A549 (cell line): ENCODE results near the gene SEMA4A. TPM values are rescaled to one million over a fixed set of nuclear protein-coding genes. Genes with fewer than 3 reads are reported as not detected.

Experiments
- ATOH8 ChIP-seq: fragments of 250-450 bp; sonication (Bioruptor Pico); IDR thresholded peaks from 2 replicates; pipeline ENCODE4 v1.5.0; 2020; ENCODE audit warnings: low read depth, mild to moderate bottlenecking, moderate library complexity
- CEBPB ChIP-seq, 2 experiments: fragments of >200 bp in 1 of 2; sonication (Bioruptor Twin) in 1 of 2; formaldehyde crosslinking in 1 of 2; IDR thresholded peaks; 2 replicates each; pipeline ENCODE4 v1.6.1; 2012 to 2016
- ELK1 ChIP-seq: fragments of 150-350 bp; IDR thresholded peaks from 2 replicates; pipeline ENCODE4 v1.6.1; 2014; ENCODE audit warnings: low read depth, mild to moderate bottlenecking, low read length
- FOSB ChIP-seq: fragments of 250-450 bp; sonication (Bioruptor Pico); IDR thresholded peaks from 2 replicates; pipeline ENCODE4 v1.5.0; 2020; ENCODE audit warnings: mild to moderate bottlenecking, moderate library complexity
- FOSL2 ChIP-seq, 2 experiments: fragments of 450-650 bp in 1 of 2; fragments of >200 bp in 1 of 2; sonication (Bioruptor Twin) in 1 of 2; formaldehyde crosslinking; IDR thresholded peaks; 2 replicates each; pipeline versions ENCODE4 v1.5.0 to v1.6.1; 2016 to 2020; ENCODE audit warnings: mild to moderate bottlenecking in 1 of 2, moderate library complexity in 1 of 2
- GATA3 ChIP-seq: IDR thresholded peaks from 2 replicates; pipeline ENCODE4 v1.6.1; 2012; ENCODE audit warnings: borderline replicate concordance
- HDAC2 ChIP-seq: fragments of 200-600 bp; sonication (generic); IDR thresholded peaks from 2 replicates; pipeline ENCODE4 v1.6.1; 2016
- HES2 ChIP-seq: fragments of >200 bp; sonication (Bioruptor Twin); formaldehyde crosslinking; IDR thresholded peaks from 2 replicates; pipeline ENCODE4 v1.6.1; 2016
- HOXA7 ChIP-seq: fragments of 250-450 bp; sonication (Bioruptor Pico); IDR thresholded peaks from 2 replicates; pipeline ENCODE4 v1.5.0; 2020; ENCODE audit warnings: mild to moderate bottlenecking, moderate library complexity
- JUN ChIP-seq, 2 experiments: fragments of >200 bp; sonication (Bioruptor Twin); formaldehyde crosslinking; IDR thresholded peaks; 2 replicates in 1 of 2; 3 replicates in 1 of 2; pipeline ENCODE4 v1.6.1; 2016 to 2017
- JUNB ChIP-seq: fragments of >200 bp; sonication (Bioruptor Twin); formaldehyde crosslinking; IDR thresholded peaks from 2 replicates; pipeline ENCODE4 v1.6.1; 2016
- KDM1A ChIP-seq: fragments of 200-600 bp; sonication (generic); IDR thresholded peaks from 2 replicates; pipeline ENCODE4 v1.6.1; 2016; ENCODE audit warnings: low read depth, mild to moderate bottlenecking
- MAX ChIP-seq: IDR thresholded peaks from 2 replicates; pipeline ENCODE4 v1.6.1; 2012
- MAZ ChIP-seq: fragments of 150-350 bp; IDR thresholded peaks from 2 replicates; pipeline ENCODE4 v1.6.1; 2014; ENCODE audit warnings: antibody characterized with exemption, low read depth, low read length, borderline replicate concordance
- NFE2L2 ChIP-seq: fragments of 150-350 bp; conservative IDR thresholded peaks from 2 replicates; pipeline ENCODE4 v1.6.1; 2014; ENCODE audit warnings: low read length
- NR3C1 ChIP-seq: fragments of >200 bp; sonication (Bioruptor Twin); formaldehyde crosslinking; IDR thresholded peaks from 3 replicates; pipeline ENCODE4 v1.6.1; 2017
- PBX3 ChIP-seq: IDR thresholded peaks from 2 replicates; pipeline ENCODE4 v1.6.1; 2012
- PHF8 ChIP-seq: fragments of 200-600 bp; sonication (generic); IDR thresholded peaks from 2 replicates; pipeline ENCODE4 v1.6.1; 2016; ENCODE audit warnings: low read depth, mild to moderate bottlenecking, antibody characterized with exemption, moderate library complexity, borderline replicate concordance
- POLR2A ChIP-seq: IDR thresholded peaks from 2 replicates; pipeline ENCODE4 v1.6.1; 2012; ENCODE audit warnings: mild to moderate bottlenecking, low read length
- POLR2AphosphoS2 ChIP-seq: conservative IDR thresholded peaks from 2 replicates; pipeline ENCODE4 v1.6.1; 2012; ENCODE audit warnings: low read length, improper control_type of control experiment, inconsistent platforms
- RARB ChIP-seq: fragments of 250-450 bp; sonication (Bioruptor Pico); IDR thresholded peaks from 2 replicates; pipeline ENCODE4 v1.8.0; 2021; ENCODE audit warnings: mild to moderate bottlenecking, moderate library complexity
- RCOR1 ChIP-seq: fragments of 150-350 bp; IDR thresholded peaks from 2 replicates; pipeline ENCODE4 v1.6.1; 2014; ENCODE audit warnings: antibody characterized with exemption, low read length, low read depth
- REST ChIP-seq: fragments of 200-600 bp; sonication (generic); IDR thresholded peaks from 2 replicates; pipeline ENCODE4 v1.6.1; 2016; ENCODE audit warnings: antibody characterized with exemption, mild to moderate bottlenecking, moderate library complexity
- RFX5 ChIP-seq: fragments of 450-650 bp; IDR thresholded peaks from 2 replicates; pipeline ENCODE4 v1.7.1; 2014; ENCODE audit warnings: antibody characterized with exemption, mild to moderate bottlenecking, moderate library complexity
- RNF2 ChIP-seq: fragments of 200-600 bp; sonication (generic); IDR thresholded peaks from 2 replicates; pipeline ENCODE4 v1.6.1; 2016; ENCODE audit warnings: low read depth, mild to moderate bottlenecking, antibody characterized with exemption, moderate library complexity, borderline replicate concordance
- SMC3 ChIP-seq: fragments of >200 bp; sonication (Bioruptor Twin); formaldehyde crosslinking; IDR thresholded peaks from 3 replicates; pipeline ENCODE4 v1.6.1; 2018; ENCODE audit warnings: inconsistent platforms
- SREBF2 ChIP-seq: fragments of 450-650 bp; IDR thresholded peaks from 2 replicates; pipeline ENCODE4 v1.6.1; 2014; ENCODE audit warnings: mild to moderate bottlenecking, moderate library complexity
- TFCP2L1 ChIP-seq: fragments of 250-450 bp; sonication (Bioruptor Pico); IDR thresholded peaks from 2 replicates; pipeline ENCODE4 v1.5.0; 2021; ENCODE audit warnings: mild to moderate bottlenecking
- TP53 ChIP-seq: fragments of 250-450 bp; sonication (Bioruptor Pico); IDR thresholded peaks from 2 replicates; pipeline ENCODE4 v1.5.0; 2021; ENCODE audit warnings: mild to moderate bottlenecking, moderate library complexity
- ZC3H11A ChIP-seq: fragments of 450-650 bp; IDR thresholded peaks from 2 replicates; pipeline ENCODE4 v1.6.1; 2014; ENCODE audit warnings: antibody characterized with exemption, mild to moderate bottlenecking
- ZSCAN20 ChIP-seq: fragments of 250-450 bp; sonication (Bioruptor Pico); IDR thresholded peaks from 2 replicates; pipeline ENCODE4 v1.8.0; 2022; ENCODE audit warnings: mild to moderate bottlenecking, moderate library complexity
- polyA plus RNA-seq, 4 experiments: library from polyadenylated mRNA; depleted of rRNA in 3 of 4; stranded (reverse); fragments of >200 nt; fragmentation: RNase III in 1 of 4; extraction: RNeasy Plus Mini Kit Qiagen cat#74134 plus additional on column Dnase treatment in 1 of 4; gene quantifications; 2 replicates in 3 of 4; 3 replicates in 1 of 4; pipeline ENCODE4 v1.2.3, GENCODE V29; 2011 to 2017

The SEMA4A gene
- polyA plus RNA-seq, 2 of the 4 experiments (the other 2 are of a cell fraction): 0.04 to 0.27 TPM

- TF ChIP-seq RNF2 (no peak), SREBF2 (no peak; the same call in 1 of the 2 replicates), POLR2AphosphoS2 (no peak), MAX (no peak; the same call in 1 of the 2 replicates), TP53 (CRISPR knock-in tag) (no peak), CEBPB (IDR thresholded peaks at IDR 0.05) (no peak), FOSL2 (IDR thresholded peaks at IDR 0.05) (no peak), FOSL2 (CRISPR knock-in tag; IDR thresholded peaks at IDR 0.05) (peak; percentile 21; the same call in 1 of the 2 replicates), ZC3H11A (no peak), REST (no peak), RFX5 (no peak; the same call in 1 of the 2 replicates), HES2 (no peak), HDAC2 (no peak), GATA3 (no peak), TFCP2L1 (CRISPR knock-in tag) (no peak), SMC3 (peak; percentile 7; the same call in 1 of the 3 replicates), ZSCAN20 (CRISPR knock-in tag) (no peak), JUNB (no peak), POLR2A (peak; percentile 83), ELK1 (no peak), MAZ (0 out of 2 replicates have a peak, but pooled peaks have one; percentile 36), PHF8 (peak; percentile 70; the same call in 1 of the 2 replicates), RCOR1 (no peak), NFE2L2 (no peak), NR3C1 (no peak), ATOH8 (no peak), FOSB (CRISPR knock-in tag) (no peak), KDM1A (no peak), PBX3 (peak; percentile 29; the same call in 1 of the 2 replicates), JUN (IDR thresholded peaks at IDR 0.05) (peak; percentile 67 to 74; a peak in 3 of 5 replicates), RARB (CRISPR knock-in tag) (no peak), HOXA7 (CRISPR knock-in tag) (no peak)
Observed at GRCh38 chr1:156193488-156194299, 40.3 kb downstream of the SEMA4A start, which contains the start of gene SLC25A44 (continued).
